A172 (cell line): ENCODE data around the gene RAB20. TPM values are rescaled to one million over a fixed set of nuclear protein-coding genes. Genes with fewer than 3 reads are reported as not detected.

ENCODE experiments used
- DNase-seq: peaks from one replicate; pipeline ENCODE4 v3.0.0-alpha.2; 2015; ENCODE audit warnings: low spot score
- total RNA-seq: library from RNA; depleted of rRNA; stranded (reverse); fragments of >200 nt; shearing (Covaris generic); gene quantifications from 2 replicates; pipeline ENCODE4 v1.2.3, GENCODE V29; 2014

Gene RAB20
- total RNA-seq, 1 experiment from 2014 or later, result 3.6 TPM

DNA sequence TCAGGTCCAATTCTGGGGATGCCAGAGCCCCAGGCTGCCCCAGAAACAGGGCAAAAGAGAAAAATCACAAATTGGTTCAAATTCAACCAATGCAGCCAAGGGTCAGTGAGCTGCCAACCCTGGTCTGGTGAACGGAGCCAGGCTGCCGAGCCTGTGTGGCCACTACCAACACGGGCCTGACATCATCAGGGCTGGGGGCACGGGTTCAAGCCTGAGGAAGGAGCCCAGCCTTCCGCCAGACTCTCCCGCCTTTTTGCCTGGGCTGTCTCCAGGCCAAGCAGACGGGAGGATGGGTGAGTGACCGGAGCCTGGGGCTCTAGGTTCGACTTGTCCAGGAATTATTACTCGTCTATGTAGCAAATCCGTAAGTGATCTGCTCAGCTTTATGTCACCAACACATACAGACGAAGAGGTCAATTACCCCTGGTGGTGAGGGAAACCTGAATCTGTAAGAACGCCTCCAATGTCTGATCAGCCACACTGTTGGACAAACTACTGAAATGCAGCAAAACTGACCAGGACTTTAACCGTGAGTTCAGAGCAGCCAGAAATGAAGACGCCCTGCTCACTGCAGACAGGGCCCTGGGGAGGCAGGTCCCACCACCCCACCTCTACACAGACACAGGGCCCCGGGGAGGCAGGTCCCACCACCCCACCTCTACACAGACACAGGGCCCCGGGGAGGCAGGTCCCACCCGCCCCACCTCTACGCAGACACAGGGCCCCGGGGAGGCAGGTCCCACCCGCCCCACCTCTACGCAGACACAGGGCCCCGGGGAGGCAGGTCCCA is 31.8 kb downstream of the RAB20 start:
- DNase-seq, result no peak

GRCh38 chr13:110528911-110529310 is 32.6 kb downstream of the RAB20 start:
- DNase-seq, result no peak

DNA sequence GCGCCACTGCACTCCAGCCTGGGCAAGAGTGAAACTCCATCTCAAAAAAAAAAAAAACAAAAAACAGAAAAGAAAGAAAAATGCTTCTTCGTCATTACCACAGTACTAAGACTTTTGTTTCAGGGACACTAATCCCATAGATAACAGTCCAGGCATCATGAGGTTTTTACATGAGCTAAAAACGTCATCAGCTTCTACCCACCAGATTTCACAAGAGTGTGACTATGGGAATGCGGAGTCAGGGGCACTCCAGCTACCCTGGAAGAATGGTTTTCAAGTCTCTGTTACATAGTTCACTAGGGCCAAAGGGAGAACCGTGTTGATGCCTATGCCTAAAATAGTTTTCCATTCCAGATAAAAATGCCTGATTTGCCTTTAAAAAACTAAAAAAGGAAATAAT is 33.2 kb downstream of the RAB20 start:
- DNase-seq, result no peak

DNA sequence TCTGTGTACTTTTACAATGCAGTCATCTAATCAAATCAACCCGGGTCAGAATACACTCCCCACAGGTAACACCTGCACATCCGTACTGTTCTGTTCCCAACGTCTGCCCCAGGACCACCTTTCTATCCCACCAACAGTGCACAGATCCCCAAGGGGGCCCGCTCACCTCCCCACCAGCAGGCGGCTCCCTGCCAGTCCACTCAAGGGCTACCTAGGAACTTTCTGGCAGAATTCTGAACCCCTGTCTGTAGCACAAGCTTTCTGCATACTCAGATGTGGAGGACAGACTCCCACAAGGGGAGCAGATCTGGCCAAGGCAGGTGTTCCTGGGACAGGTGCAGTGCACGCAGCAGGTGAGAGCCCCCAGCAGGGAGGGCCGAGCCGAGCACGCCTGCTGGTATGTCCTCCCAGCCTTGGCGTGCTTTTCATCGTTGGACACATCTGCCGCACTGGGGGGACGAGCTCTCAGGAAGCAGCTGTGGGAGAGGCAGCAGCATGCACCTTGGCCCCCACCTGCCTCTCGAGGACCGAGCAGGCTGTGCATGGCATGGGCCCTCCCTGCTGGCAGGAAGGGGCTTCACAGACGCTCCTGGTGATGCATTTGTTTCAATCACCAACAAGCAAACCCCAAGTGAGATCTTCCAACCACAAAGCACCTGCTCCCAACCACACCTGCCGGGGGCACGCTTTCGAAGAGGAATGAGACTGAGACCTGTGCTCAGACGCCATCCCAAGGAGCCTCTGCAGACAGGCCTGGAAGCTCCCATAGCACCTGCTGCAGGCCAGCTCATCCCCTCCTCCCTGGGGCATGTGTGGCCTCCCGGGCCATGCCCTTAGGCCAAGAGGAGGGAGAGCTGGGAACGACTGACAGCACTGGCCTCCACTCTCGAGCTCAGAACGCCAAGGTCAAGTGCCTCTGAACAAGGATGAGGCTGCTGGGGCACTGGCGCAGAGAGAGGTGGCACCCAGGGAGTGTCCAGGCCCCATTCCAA is 35.9 kb downstream of the RAB20 start:
- no peak for DNase-seq

DNA sequence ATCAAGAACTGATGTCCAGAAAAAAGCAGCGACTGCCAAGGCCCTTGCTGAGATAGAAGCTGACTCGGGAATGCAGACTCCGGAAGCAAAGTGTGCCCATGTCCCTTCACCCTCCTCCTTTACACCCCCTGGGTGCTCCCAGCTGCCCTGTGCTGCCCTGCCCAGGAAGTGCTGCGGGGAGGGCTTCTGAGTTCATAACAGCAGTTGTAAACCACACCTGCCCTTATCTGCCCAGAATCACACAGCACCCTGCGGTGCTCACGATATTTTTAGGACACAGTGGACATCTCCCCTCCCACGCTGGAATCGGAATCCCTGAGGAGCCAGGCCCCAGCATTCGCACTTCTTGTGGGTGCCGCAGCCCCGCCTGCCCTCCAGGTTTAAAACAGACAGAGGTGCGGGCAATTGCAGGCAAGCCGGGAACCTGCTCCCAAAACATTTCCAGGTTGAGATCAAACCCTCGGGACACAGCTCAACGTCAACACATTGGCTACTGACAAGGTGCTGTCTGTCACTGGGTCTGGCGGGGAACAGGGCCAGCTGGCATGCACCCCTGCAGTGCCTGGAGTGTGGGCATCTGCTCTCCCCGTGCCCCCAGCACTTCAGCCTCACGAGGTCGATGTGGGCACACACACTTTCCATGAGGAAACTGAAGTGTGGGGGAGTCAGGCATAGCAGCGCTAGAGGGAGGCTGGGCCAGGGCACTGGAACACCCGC is 36.8 kb downstream of the RAB20 start:
- DNase-seq, result peak; percentile 83

DNA sequence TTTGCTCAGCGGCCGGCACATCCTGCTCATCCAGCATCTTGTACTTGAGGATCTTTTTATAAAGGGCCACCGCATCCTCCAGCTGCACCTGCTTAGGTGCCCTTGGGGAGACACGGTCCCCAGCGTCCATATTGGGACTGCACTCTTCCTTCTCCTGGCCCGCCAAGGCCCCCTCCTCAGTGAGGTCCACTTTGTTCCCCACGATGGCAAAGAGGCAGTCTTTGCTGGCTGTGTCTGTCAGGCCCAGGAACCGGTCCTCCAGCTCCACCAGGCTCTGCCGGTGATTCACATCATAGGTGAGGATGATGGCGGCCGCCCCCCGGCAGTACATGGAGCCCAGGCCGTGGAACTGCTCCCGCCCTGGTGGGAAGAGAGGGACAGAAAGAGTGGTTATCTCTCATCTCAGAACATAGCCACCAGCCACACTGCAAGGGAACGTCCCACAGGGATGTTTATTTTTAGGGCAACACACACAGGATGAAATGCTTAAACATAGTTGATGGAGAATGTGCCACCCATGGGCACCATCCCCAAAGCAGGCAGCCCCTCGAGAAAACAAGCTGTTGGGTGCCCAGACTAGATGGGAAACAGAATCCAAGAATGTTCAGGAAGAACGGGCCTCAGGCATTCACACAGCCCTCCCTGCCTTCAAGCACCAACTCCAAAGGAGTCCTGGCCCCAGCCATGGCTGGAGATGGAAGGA is 37.5 kb downstream of the RAB20 start:
- DNase-seq, result no peak

- DNase-seq, result no peak
Observed at GRCh38 chr13:110523180-110523579, 38.3 kb downstream of the RAB20 start.

DNA sequence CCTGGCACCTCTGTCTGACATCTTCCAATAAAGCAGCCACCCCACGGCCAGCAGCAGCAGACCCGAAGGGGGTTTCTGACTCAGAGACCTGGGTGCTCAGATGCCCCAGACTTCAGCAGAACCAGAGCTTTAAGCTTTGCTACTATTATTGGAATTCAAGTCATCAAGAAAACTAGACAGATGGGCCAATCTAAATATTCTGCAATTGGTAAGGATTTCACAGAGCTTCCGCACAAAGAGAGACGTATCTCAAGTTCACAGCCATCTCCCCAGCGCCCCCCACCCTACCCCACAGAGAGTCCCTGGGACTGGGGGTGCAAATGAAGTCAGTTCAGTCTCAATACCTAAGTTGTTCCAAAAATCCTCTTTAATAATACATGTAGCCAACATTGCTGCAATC is 38.8 kb downstream of the RAB20 start:
- DNase-seq, result no peak

DNA sequence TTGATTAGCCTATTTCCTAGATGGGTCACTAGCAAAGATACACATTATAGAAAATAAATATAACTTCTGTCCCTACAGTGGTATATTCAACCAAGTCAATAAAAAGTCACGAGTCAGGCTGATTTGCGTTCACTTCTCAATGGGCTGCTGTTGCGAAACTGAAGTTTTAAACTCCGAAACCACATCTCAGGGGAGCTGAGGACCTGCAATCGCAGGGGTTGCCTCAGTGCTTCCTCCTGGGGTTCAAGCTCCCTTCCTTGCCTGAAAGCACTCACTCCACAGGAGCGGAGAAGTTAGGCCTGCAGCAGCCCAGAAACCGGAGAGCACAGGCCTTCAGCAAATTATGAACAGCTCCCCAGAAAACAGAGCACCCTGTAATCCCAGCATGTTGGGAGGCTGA is 39.6 kb downstream of the RAB20 start:
- DNase-seq, result no peak

DNA sequence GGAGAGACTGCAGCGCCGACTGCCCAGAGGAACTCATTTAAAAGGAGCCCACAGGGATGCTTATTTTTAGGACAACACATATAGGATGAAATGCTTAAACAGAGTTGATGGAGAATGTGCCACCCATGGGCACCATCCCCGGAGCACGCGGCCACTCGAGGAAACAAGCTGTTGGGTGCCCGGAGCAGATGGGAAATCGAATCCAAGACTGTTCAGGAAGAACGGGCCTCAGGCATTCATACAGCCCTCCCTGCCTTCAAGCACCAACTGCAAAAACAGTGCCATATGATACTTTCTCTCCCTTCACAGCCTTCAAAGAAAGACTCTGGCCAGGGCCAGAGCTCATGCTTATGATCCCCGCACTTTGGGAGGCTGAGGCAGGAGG is 40.2 kb downstream of the RAB20 start:
- no peak for DNase-seq

DNA sequence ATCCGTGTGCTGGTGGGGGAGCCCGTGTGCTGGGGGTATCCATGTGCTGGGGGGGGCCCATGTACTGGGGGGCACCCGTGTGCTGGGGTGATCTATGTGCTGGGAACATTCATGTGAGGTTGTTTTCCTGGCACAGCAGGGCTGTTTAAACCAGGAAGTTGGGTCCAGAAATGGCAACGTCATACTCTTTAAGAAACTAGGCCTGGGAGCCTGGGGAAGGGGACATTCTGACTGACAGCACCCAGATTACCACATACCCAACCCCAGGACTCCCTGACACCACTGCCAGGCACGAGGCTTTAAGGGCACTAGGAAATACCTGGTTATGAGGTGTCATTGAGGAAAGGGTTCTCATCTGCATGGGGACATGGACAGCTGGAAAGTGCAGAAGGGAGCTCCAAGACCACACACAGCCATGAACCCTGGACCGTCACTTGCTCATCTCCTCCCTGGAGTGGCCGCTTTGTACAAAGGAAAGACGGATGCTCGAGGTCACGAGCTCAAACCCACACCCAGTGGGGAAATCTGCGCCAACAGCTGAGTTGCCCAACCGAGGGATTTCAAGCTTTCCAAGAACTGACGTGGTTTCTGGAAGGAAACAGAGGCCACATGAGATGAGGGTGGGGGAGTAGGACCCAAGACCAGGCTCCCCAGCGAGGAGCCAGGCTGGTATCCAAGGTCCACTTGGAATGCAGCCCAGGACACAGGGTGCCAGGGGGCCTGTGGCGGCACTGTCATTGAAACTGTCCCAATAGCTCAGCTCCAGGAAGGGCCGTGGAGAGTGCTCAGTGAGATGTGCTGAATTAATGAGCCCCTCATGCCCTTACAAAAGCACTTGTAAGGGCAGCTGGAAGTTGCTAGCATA is 40.9 kb downstream of the RAB20 start:
- DNase-seq, result no peak

GRCh38 chr13:110519506-110519905 is 42.0 kb downstream of the RAB20 start:
- no peak for DNase-seq

DNA sequence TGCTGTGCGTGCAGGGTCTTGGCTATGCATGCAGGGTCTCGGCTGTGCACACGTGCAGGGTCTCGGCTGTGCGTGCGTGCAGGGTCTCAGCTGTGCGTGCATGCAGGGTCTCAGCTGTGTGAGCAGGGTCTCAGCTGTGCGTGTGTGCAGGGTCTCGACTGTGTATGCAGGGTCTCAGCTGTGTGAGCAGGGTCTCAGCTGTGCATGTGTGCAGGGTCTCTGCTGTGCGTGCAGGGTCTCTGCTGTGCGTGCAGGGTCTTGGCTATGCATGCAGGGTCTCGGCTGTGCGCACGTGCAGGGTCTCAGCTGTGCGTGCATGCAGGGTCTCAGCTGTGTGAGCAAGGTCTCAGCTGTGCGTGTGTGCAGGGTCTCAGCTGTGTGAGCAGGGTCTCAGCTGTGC is 42.5 kb downstream of the RAB20 start:
- DNase-seq, result no peak

DNA sequence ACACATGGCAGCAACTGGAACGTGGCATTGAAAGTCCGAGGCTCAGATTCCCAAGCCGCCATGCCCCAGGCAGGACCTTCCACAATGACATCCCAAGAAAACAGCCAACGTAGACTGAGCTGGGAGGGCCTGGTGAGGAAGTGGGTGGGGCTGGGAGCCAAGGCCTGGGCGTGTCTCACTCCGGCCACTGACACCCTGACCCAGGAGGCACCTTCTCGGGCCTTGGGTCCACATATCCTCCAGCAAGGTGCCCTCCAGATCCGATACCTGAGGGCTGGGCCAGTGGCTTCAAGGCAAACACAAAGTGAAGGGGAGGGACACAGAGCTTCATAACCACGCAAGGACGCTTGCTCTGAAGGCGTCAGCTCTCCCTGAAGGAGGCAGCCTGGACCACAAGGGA is 43.0 kb downstream of the RAB20 start:
- DNase-seq, result no peak

- DNase-seq, result no peak
Observed at GRCh38 chr13:110518226-110518525, 43.3 kb downstream of the RAB20 start.

GRCh38 chr13:110517505-110518225 is 43.9 kb downstream of the RAB20 start:
- no peak for DNase-seq

DNA sequence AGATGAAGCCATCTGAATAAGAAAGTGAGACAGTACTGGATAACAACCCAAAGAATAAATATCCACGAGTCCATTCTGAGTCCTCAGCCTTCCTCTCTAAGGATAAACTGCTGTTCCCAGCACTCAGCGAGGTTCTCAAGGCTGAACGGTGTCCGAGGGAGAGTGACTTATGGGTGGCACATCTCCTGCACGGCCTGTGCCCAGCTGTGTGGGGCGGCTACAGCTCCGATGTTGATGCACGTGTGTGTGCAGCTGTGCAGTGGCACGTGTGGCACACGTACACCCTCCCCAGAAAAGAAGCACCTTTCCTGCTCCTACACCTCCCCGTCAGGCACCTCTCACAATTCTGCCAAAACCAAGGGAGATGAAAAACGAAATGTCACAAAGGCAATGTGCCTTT is 45.0 kb downstream of the RAB20 start:
- DNase-seq, result no peak

DNA sequence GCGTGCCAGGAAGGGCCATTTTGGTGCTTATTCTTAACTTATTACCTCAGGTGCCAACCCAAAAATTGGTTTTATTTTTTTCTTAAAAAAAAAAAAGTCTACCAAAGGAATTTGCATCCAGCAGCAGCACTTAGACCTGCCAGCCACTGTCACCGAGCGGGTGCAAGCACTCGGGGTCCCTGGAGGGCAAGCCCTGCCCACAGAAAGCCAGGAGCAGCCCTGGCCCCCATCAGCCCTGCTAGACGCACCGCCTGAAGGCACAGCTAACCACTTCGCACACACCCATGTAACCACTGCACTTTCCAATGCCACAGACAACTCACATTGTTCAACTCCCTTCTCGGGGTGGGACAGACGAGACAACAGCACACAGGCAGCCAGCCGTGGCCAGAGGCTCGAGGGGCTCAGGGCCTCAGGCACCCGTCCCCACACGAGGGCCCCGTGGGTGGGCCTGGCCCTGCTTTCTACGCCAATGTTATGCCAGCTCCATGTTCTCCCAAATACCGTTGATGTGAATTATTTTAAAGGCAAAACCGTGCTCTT is 49.3 kb downstream of the RAB20 start:
- DNase-seq, result no peak

- no peak for DNase-seq
Observed at GRCh38 chr13:110511509-110512181, 49.9 kb downstream of the RAB20 start.
